Stimulated activated naive CD8-positive, alpha-beta T cell treated with anti-CD3 and anti-CD28 coated beads, Interleukin-15, Interleukin-2, amounts not matched to agents 100 U/mL and 50 U/mL, for 24 hours (primary cell): Measurements from ENCODE around the gene BLMH.
A peak's percentile ranks its signal among the peaks of the same experiment; 100 is the strongest.

Experiments
- ATAC-seq: fragments of 150-1000 bp; cut with Tn5 transposase; one replicate; pipeline ENCODE4 v1.10.0; 2021
- DNase-seq: peaks from one replicate; pipeline ENCODE4 v3.0.0; 2021

BLMH gene

GRCh38 chr17:30304778-30305177 is 13.0 kb upstream of the BLMH start:
- no peak for ATAC-seq
- no peak for DNase-seq

- DNase-seq (no peak), ATAC-seq (no peak)
Measured at GRCh38 chr17:30302241-30302640, 10.5 kb upstream of the BLMH start.

GRCh38 chr17:30300818-30301217 is 9.1 kb upstream of the BLMH start:
- DNase-seq (no peak), ATAC-seq (no peak)

- DNase-seq (no peak), ATAC-seq (no peak)
Measured at GRCh38 chr17:30299000-30299399, 7.3 kb upstream of the BLMH start.

- ATAC-seq = no peak
- DNase-seq = no peak
Measured at GRCh38 chr17:30297715-30298114, 6.0 kb upstream of the BLMH start.

- no peak for ATAC-seq
- no peak for DNase-seq
Measured at GRCh38 chr17:30296499-30297080, 4.8 kb upstream of the BLMH start.

GRCh38 chr17:30292286-30292858 is 628 bp upstream of the BLMH start:
- ATAC-seq = no peak
- no peak for DNase-seq

GRCh38 chr17:30290696-30291542 is 825 bp downstream of the BLMH start:
- ATAC-seq (peak; percentile 70), DNase-seq (peak; percentile 61)

GRCh38 chr17:30290077-30290476 is 1.7 kb downstream of the BLMH start:
- no peak for DNase-seq
- ATAC-seq = no peak

- ATAC-seq (no peak), DNase-seq (no peak)
Measured at GRCh38 chr17:30279156-30279555, 12.6 kb downstream of the BLMH start.

GRCh38 chr17:30278032-30278431 is 13.7 kb downstream of the BLMH start:
- DNase-seq (no peak), ATAC-seq (no peak)

- no peak for ATAC-seq
- DNase-seq = no peak
Measured at GRCh38 chr17:30275911-30276310, 15.8 kb downstream of the BLMH start.

- DNase-seq (no peak), ATAC-seq (no peak)
Measured at GRCh38 chr17:30274887-30275286, 16.9 kb downstream of the BLMH start.

- DNase-seq (no peak), ATAC-seq (no peak)
Measured at GRCh38 chr17:30273373-30273772, 18.4 kb downstream of the BLMH start.

- ATAC-seq = peak; percentile 59
- DNase-seq = no peak
Measured at GRCh38 chr17:30271102-30271501, 20.6 kb downstream of the BLMH start.

- ATAC-seq (no peak), DNase-seq (no peak)
Measured at GRCh38 chr17:30267625-30268024, 24.1 kb downstream of the BLMH start.

GRCh38 chr17:30263552-30264333 is 28.0 kb downstream of the BLMH start:
- no peak for ATAC-seq
- no peak for DNase-seq

GRCh38 chr17:30256756-30257506 is 34.8 kb downstream of the BLMH start:
- no peak for ATAC-seq

GRCh38 chr17:30254150-30254549 is 37.6 kb downstream of the BLMH start:
- ATAC-seq (no peak), DNase-seq (no peak)

More at GRCh38 chr17:30256756-30257506, 34.8 kb downstream of the BLMH start:
- no peak for DNase-seq

- no peak for DNase-seq
Measured at GRCh38 chr17:30253312-30253711, 38.4 kb downstream of the BLMH start.

GRCh38 chr17:30251931-30252330 is 39.8 kb downstream of the BLMH start:
- no peak for DNase-seq
- ATAC-seq = no peak

More at GRCh38 chr17:30253312-30253711, 38.4 kb downstream of the BLMH start:
- ATAC-seq = no peak

GRCh38 chr17:30249460-30249859 is 42.3 kb downstream of the BLMH start:
- no peak for ATAC-seq
- DNase-seq = no peak
